ENCODE data around the gene COQ9.

- TF ChIP-seq POLR2A (IDR thresholded peaks at IDR 0.05; ENCODE audit: low read depth, low read length), result no peak
- no peak for TF ChIP-seq CTCF (conservative IDR thresholded peaks at IDR 0.05; ENCODE audit: low read depth, low read length)
- no peak for TF ChIP-seq MXI1 (IDR thresholded peaks at IDR 0.05; ENCODE audit: borderline replicate concordance, low read depth, low read length)
- no peak for TF ChIP-seq ELK1 (IDR thresholded peaks at IDR 0.05; ENCODE audit: borderline replicate concordance, low read depth, low read length)
Measured at GRCh38 chr16:57446531-57447185, 621 bp upstream of the COQ9 start.
